Measurements from ENCODE around the gene LAMA3. TPM values are rescaled to one million over a fixed set of nuclear protein-coding genes. Genes with fewer than 3 reads are reported as not detected.

The LAMA3 gene, protein sequence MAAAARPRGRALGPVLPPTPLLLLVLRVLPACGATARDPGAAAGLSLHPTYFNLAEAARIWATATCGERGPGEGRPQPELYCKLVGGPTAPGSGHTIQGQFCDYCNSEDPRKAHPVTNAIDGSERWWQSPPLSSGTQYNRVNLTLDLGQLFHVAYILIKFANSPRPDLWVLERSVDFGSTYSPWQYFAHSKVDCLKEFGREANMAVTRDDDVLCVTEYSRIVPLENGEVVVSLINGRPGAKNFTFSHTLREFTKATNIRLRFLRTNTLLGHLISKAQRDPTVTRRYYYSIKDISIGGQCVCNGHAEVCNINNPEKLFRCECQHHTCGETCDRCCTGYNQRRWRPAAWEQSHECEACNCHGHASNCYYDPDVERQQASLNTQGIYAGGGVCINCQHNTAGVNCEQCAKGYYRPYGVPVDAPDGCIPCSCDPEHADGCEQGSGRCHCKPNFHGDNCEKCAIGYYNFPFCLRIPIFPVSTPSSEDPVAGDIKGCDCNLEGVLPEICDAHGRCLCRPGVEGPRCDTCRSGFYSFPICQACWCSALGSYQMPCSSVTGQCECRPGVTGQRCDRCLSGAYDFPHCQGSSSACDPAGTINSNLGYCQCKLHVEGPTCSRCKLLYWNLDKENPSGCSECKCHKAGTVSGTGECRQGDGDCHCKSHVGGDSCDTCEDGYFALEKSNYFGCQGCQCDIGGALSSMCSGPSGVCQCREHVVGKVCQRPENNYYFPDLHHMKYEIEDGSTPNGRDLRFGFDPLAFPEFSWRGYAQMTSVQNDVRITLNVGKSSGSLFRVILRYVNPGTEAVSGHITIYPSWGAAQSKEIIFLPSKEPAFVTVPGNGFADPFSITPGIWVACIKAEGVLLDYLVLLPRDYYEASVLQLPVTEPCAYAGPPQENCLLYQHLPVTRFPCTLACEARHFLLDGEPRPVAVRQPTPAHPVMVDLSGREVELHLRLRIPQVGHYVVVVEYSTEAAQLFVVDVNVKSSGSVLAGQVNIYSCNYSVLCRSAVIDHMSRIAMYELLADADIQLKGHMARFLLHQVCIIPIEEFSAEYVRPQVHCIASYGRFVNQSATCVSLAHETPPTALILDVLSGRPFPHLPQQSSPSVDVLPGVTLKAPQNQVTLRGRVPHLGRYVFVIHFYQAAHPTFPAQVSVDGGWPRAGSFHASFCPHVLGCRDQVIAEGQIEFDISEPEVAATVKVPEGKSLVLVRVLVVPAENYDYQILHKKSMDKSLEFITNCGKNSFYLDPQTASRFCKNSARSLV (N-terminal part only)
- polyA plus RNA-seq (ENCODE audit: insufficient read length): 2.4 TPM

DNA sequence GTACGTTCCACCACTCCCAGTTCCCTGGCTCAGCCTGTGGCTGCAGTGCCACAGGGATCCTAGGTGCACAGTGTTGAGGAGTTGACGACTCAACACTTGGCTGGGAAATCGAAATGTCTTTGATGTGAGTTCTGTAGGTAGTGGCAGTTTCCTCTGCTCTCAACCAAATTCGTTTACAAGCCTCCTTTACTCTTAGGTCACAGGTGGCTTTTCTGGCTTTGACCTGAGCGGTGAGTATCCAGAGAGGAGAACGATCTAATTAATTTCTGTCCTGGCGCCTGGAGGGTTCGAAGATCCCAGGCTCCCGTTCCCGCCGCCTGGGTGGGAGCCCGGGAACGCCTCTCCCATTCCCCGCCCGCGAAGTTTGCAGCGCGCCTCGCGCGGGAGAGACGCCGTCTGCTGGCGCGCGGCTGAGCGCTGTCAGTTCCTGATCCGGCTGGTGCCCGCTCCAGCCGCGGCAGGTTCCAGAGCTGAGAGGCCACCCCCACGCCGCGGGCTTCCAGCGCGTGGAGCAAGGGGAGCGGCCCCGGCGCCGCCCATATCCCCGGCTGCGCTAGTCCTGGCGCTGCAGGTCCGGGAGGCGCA, at the start of gene LAMA3:
LAMA3 (plus strand) TSS at position 423 of the 585 bp plus-strand sequence. CDS start 231 bp downstream, outside the sequence.
- DNase-seq (ENCODE audit: low read depth): no peak

DNA sequence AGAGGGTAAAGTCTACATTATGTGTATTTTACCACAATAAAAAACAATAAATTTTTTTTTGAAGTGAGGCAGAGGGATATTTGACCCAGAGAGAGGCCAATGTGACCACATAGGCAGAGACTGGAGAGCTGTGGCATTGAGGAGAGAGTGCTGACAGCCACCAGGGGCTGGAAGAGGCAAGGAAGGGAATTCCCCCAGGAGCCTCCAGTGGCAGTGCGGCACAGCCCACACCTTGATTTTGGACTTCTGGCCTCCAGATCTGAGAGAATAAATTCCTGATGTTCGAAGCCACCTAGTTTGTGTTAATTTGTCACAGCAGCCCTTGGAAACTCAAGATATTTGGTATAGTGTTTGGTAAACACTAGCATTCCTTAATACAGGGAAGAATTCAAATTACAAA, 49.2 kb upstream of the LAMA3 start:
- no peak for DNase-seq (ENCODE audit: low read depth)

DNA sequence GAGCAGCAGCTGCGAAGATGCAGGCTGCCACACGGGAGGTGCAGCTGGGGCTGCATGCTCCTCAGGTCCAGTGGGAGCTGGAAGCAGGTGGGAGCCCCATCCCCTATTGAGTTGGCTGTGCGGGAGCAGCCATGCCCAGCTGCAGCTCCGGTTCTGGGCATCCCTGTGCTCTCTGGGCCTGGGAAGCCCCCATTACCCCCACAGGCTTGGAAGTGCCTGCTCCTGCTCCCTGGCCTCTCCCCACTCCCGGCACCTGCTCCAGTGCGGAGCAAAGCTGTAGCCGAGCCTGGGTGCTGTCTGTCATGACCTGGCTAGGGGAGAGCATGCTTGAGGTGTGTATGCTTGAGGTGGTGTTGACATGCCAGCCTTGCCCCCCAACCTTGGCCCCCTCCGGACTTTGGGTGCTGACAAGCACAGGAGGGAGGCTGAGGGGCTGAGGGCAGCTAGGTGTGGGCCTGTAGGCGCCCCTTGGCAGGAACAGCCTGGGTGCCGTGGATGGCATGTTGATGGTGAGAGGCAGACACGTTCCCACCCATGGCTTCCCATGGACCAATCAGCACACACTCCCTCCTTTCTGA, 48.0 kb upstream of the LAMA3 start:
- no peak for DNase-seq (ENCODE audit: low read depth)

DNA sequence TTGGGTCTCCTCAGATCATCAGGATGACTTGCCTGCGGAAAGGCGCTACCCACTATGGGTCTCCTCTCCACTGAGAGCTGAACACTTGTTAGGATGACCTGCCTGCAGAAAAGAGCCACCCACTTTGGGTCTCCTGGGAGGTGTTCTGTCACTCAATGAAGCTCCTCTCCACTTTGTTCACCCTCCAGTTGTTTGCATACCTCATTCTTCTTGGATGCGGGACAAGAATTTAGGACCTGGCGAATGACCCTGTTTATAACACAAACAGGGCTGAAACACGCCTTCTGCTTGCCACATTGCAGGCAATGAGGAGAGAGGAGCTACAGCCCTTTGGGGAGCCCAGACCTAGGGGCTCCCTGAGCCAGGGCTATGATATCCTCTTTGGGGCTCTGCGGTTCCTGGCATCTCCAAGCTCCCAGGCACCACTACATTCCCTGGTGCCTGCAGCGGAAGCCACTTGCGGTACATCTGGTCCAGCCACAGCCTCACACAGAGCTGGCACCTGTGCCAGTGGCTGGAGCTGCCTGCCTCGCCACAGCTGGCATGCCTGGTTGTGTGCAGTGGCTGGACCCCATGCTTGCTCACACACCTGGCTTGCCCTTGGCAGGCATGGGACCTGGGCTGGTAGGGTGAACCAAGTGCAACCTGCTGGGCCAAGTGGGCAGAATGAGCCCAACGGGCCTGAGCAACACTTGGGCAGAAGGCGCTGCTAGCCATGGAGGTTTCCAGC, 47.2 kb upstream of the LAMA3 start:
- no peak for DNase-seq (ENCODE audit: low read depth)

GRCh38 chr18:23643815-23644490, 45.3 kb upstream of the LAMA3 start:
- no peak for DNase-seq (ENCODE audit: low read depth)

GRCh38 chr18:23645568-23646175, 43.6 kb upstream of the LAMA3 start:
- DNase-seq (ENCODE audit: low read depth): no peak

- DNase-seq (ENCODE audit: low read depth): no peak
These were observed 43.0 kb upstream of the LAMA3 start for GRCh38 chr18:23646282-23646681.

GRCh38 chr18:23648456-23648855, 40.8 kb upstream of the LAMA3 start:
- DNase-seq (ENCODE audit: low read depth): no peak

DNA sequence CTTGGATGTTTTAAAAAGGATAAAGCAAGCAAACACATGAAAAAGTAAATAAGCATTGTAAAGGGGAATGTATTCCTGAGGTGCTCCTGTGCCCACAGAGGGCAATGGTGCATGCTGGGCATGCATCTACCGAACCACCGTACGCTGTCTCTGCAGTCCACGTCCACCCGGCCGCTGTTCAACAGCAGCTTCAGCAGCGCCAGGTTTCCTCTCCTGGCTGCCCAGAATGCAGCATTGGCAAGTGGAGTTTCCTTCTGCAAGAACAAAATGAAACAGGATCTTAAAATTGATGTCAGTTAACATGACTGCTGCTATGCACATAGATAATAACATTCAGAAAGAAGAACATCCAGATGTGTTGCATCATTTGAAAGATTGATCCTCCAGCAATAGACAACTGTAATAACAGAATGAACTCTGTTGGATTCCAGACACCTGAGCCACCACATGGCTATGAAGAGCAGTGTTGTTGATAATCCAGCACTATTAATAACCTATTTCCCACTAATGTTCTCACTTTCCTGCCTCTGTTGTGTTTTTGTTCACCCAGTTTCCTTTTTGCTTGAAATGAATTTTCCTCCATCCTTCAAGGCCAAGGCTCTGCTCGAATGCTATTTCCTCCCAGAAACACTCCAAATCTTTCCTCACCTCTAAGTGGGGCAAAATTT, 40.2 kb upstream of the LAMA3 start:
- no peak for DNase-seq (ENCODE audit: low read depth)

GRCh38 chr18:23650968-23651927, 38.0 kb upstream of the LAMA3 start:
- no peak for DNase-seq (ENCODE audit: low read depth)

GRCh38 chr18:23652232-23652631, 37.0 kb upstream of the LAMA3 start:
- no peak for DNase-seq (ENCODE audit: low read depth)

- DNase-seq (ENCODE audit: low read depth): no peak
These were observed 31.0 kb upstream of the LAMA3 start for GRCh38 chr18:23658285-23658684.

DNA sequence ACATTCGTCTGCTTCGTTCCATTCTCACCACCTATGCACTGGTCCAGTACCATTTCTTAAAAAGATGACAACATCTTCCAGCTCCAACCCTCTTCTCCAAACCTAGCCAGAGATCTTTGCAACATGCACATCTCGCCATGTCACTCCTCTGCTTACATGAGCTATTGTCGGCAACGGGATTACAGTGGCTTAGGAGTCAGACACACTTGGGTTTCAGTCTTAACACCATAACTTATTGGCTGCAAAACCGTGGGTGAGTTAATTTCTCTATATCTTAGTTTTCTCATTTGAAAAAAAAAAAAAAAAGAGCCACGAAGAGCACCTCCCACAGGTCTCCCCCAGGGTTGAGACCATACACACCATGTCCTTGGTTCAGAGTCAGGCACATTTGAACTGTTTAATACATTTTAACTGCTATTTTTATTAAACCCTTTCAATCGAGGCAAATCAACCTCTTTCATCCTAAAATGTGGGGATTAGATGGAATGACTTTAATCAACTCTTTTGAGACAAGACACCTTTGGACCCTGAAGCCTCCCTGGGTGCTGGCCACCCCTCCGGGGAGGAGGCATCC, 27.4 kb upstream of the LAMA3 start:
- DNase-seq (ENCODE audit: low read depth): no peak

DNA sequence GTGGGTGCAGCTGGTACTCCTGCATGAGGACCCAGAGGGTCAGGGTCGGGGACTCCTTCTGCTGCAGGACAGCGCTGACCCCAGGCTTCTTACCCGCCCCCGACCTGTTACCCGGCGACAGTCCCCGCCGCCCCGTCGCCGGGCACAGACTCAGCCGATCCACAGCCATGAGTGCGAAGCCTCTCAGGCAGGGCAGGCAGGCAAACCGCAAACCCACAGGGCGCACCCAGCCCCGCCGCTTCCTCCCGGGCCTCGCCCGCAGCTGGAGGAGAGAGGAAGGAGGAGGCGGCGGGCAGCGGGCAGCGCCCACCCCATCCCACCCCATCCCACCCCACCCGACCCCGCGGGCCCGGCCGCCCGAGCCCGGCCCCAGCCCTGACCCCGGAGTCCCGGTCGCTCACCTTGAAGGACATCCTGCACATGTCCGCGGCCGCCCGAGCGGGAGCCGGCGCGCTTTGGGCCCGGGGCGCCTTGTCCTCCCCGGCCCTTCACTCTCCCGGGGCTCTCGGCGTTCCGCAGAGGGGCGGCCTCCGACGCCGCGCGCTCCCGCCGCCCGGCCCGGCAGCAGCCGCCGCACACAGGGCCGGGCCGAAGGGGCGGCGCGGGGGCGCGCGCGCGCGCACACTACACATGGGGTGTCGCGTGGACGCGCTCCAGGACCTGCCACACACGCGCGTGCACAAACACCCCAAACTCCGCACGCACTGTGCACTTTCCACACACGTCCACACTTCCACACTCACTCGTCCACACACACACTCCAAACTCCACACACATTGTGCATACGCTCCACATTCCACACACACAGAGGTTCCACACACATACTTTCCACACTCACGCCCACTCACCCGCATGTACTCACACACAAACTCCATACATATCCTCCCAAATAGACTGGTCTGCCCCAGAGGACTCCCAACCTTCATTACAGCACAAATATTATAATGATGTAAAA, 26.7 kb upstream of the LAMA3 start, which contains the start of gene ANKRD29:
ANKRD29 (minus strand) TSS at position 603 of the 955 bp plus-strand sequence; CDS start at position 422, 181 bp downstream.
- DNase-seq (ENCODE audit: low read depth): no peak

GRCh38 chr18:23664674-23665073, 24.6 kb upstream of the LAMA3 start:
- no peak for DNase-seq (ENCODE audit: low read depth)

DNA sequence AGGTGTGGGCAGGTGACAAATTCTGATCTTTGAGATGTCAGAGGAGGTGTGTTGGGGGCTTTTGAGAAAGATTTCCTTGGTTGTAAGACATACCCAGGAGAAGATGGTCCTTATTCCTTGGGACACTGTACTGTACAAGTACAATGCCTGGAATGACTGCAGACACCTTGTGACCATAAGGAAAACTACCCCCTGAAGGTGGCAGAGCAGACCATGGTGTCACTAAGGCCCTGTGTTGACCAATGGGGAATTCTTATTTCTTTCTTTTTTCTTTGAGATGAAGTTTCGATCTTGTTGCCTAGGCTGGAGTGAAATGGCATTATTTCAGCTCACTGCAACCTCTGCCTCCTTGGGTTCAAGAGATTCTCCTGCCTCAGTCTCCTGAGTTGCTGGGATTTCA, 22.1 kb upstream of the LAMA3 start:
- no peak for DNase-seq (ENCODE audit: low read depth)

Measured in forelimb muscle (tissue), 1 donor.